GM21423 (cell line): Measurements from ENCODE around the gene OR6K3.
"Not testable (repeated sequence)": the region's sequence is repeated elsewhere in the genome, so short reads cannot be mapped to it uniquely, and the experiment has no call there.

Source experiments
- ATAC-seq: cut with Tn5 transposase; IDR thresholded peaks from one replicate; pipeline ENCODE4 v1.9.1; 2021; ENCODE audit warnings: mild to moderate bottlenecking, moderate library complexity; ENCODE audit not compliant: unreplicated experiment

The OR6K3 gene

GRCh38 chr1:158688343-158688742, 32.2 kb downstream of the OR6K3 start:
- not testable (repeated sequence) for ATAC-seq

DNA sequence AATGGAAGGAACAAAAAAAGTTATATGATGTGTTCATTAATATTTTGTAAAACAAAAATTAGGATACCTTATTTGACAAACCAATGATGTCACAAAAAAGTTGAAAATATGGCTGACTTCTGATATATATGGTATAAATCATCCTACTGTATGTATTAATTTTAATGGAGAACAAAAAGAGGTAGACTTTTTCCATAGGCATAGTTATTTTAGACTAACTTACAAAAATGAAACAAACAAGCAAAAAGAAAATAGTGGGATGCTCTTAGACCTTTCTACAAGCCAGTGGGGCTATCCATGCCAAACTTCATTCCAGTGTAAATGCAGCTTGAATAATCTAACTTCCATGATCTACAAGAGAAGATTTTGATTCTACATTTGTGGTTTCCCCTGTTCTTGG, 33.5 kb downstream of the OR6K3 start:
- no peak for ATAC-seq

DNA sequence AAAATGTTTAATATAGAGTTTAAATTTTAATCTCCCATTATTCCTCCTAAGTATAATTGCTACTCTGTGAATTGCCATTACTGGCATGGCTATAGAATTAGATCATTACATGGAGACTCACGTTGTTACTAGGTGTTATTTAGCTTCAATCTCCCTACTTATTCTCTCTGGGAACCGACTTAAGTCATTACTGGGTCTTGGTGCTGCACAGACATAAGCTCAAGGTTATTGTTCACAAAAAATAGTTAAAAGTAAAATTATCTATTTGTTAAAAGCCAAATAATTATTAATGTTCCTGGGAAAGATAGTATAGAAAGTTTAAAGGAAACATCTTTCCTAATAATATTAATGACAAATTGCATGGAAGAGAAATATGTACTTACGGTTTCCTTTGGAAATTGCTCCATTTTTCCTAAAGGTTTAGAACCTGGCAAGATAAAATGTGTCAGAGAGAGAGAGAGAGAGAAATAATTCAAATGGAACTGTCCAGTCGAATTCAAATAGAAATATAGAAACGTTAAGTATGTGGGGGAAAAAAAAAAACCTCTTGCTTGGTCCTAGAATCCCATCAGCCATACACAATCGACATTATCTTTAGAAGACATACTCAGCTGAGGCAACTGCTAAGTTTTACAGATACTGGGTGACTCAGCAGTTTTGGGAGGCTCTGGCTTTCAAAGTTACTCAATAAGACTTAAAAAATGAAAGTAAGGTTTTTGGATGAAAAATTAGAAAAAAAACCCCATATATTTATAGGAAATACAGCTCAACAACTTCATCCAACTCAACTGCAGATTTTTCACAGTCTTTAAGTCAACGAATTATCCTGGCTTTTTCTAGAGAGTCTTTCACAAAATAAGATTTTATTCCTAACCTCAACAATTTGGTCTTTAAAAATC, 34.2 kb downstream of the OR6K3 start, which contains the start of gene SPTA1:
Gene SPTA1 (minus strand): TSS at position 605 of the 899 bp plus-strand sequence. CDS start 198 bp downstream, at position 407.
- ATAC-seq = no peak

- ATAC-seq = no peak
Observed at GRCh38 chr1:158685085-158685484, 35.4 kb downstream of the OR6K3 start.

- ATAC-seq = no peak
Observed at GRCh38 chr1:158681606-158682005, 38.9 kb downstream of the OR6K3 start.

- no peak for ATAC-seq
Observed at GRCh38 chr1:158679289-158679688, 41.2 kb downstream of the OR6K3 start.

DNA sequence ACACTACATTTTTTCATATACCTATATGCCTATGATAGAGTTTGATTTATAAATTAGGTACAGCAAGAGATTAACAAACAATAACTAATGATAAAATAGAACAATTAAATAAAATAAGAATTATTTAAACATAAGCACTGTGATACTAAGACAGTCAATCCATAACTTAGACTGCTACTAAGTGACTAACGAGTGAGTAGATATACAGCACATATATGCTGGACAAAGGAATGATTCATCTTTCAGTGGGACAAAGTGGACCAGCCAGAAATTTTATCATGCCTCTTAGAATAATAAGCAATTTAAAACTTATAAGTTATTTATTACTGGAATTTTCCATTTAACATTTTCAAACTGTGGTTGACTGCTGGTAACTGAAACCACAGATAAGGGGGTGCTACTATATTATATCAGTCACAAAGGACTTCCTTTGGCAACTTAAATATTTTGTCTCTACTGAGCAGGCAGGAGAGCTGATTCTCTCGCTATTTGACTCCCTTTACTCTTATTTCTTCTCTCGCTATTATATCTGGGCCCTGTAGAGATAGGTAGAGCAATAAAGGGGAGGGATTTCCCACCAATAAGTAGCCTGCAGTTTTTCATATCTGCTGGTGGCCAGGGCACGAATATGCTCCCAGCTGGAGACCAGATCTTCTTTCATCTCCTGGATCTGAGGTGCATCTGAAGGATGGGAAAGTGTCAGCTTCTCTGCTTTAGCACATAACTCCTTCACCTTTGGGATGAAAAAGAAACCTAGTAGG, 44.8 kb downstream of the OR6K3 start:
- ATAC-seq = no peak

DNA sequence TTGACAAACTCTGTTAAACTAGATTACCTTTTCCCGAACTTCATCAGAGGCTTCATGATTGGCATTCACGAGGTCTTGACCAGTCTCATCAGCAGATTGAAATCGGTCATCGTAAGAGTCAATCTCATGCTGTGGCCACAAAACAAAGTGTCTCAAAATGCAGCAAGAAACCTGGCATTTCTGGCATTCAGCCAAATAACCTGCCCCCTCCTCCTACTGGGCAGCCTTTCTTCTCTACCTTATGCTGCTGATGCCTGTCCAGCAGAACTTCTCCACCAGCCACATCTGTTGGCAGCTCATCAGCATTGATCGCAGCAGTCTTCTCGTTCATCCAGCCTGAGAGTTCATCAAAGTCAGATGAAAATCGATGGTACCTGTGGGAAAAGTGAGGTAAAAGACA, 46.2 kb downstream of the OR6K3 start:
- no peak for ATAC-seq
